Measurements from ENCODE around the gene PTPRM.

The PTPRM gene

GRCh38 chr18:7626922-7627440 lies 59.9 kb downstream of the PTPRM start:
- DNase-seq (ENCODE audit: low spot score) = no peak

- no peak for DNase-seq (ENCODE audit: low spot score)
Observed at GRCh38 chr18:7629416-7629815, 62.3 kb downstream of the PTPRM start.

DNA sequence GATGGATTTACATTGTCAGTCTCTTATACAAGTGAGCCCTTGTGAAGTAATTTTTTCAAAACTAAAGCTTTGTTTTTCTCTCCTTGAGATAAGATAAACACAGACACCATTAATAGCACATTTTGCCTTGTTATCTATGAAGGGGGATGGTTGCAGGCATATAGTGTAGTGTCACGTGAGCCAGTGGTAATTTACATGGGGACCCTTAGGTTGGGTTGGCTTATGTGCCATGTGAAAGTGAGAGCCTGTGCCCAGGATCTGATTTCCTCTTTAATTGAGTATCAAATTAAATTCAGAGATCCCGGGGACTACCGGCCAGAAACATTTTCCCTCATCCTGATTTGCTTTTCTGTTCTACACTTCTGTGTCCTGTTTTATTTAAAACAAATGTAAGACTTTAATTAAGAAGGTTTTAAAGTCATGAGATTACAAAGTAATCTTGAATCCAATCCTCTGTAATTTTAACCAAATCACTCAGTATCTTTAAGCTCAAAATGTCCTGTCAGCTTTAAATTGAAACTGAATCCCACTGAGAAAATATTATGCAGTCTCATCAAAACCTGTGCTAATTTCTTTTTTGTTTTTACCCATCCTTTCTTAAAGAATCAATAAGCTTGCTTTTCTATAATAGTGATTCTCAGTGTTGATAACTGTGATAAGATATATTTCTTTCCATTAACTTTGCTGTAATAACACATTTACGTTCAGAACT lies 63.8 kb downstream of the PTPRM start:
- no peak for DNase-seq (ENCODE audit: low spot score)

- DNase-seq (ENCODE audit: low spot score) = no peak
Observed at GRCh38 chr18:7632152-7633098, 65.3 kb downstream of the PTPRM start.

- DNase-seq (ENCODE audit: low spot score) = no peak
Observed at GRCh38 chr18:7633171-7633570, 66.1 kb downstream of the PTPRM start.

DNA sequence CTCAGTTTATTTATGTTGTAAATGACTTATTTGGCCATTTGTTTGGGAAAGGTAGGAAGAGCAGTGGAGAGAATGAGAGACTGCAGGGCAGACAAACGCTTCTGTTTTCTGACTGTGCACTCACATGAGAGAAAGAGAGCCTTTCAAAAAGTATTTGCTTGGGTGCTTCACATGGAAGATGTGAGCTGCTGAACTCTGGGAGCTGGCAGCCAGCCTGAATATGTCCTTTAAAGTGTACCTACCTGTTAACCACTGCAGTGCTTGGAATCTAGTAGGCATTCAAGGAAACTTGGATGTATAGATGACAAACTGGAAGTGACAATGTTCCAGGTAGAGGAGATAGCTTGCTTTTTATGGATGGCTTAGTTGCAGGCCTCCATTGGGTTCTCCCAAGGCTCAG lies 68.8 kb downstream of the PTPRM start:
- no peak for DNase-seq (ENCODE audit: low spot score)

DNA sequence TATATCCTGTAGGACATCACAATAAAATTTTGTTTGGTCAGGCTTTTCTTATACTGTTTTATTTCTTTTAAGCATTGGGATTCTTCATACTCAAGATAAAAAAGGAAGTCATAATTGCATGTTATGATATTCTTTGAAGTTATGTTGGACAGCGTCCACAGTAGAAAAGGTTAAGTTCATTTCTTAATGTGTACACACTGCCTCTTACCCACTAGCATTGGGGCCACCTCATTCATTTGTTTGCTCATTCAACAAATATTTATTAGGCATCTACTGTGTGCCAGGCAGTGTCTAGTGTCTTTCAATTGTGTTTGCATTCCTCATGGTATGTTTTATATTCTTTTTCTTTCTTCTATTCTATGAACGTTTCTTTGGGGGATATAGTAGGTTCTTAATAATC lies 70.2 kb downstream of the PTPRM start:
- no peak for DNase-seq (ENCODE audit: low spot score)

DNA sequence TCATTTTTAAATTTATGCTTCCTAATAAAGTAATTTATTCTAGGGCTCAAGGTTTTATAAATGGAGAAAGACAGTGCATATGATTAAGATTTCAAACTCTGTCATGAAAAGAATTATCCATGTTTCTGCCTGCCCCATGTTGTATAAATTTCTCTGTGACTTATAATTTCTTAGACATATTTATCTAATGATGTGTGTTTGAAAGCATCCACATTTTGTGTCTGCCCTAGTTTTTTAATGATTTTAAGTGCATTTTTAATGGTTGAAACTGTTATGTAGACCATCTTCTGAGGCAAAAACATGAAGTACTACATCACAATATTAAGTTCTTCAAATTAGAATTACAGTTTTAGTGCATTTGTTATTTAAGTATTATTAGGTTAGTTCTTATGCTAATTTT lies 71.2 kb downstream of the PTPRM start:
- no peak for DNase-seq (ENCODE audit: low spot score)

- DNase-seq (ENCODE audit: low spot score) = no peak
Observed at GRCh38 chr18:7641813-7642212, 74.7 kb downstream of the PTPRM start.

GRCh38 chr18:7642331-7642890 lies 75.3 kb downstream of the PTPRM start:
- DNase-seq (ENCODE audit: low spot score) = no peak

- no peak for DNase-seq (ENCODE audit: low spot score)
Observed at GRCh38 chr18:7645756-7646155, 78.6 kb downstream of the PTPRM start.

- DNase-seq (ENCODE audit: low spot score) = no peak
Observed at GRCh38 chr18:7646174-7646886, 79.2 kb downstream of the PTPRM start.

DNA sequence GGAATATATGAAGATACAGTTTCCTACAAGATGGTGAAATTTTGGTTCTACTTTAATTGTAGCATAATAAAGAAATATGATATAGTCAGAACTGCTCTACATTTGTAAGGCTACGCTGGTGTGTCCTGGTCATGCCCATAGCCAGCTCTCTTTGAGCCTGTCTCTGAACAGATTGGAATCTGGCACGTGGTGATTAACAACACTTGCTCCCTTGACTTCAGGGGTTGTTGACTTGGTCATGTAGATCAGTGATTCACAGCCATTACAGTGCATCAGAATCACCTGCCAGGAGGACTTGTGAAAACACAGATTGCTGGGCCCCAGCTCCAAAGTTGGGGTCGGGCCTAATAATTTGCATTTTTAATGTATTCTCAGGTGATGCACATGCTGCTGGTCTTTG lies 80.4 kb downstream of the PTPRM start:
- DNase-seq (ENCODE audit: low spot score) = no peak

- no peak for DNase-seq (ENCODE audit: low spot score)
Observed at GRCh38 chr18:7657050-7657449, 89.9 kb downstream of the PTPRM start.

DNA sequence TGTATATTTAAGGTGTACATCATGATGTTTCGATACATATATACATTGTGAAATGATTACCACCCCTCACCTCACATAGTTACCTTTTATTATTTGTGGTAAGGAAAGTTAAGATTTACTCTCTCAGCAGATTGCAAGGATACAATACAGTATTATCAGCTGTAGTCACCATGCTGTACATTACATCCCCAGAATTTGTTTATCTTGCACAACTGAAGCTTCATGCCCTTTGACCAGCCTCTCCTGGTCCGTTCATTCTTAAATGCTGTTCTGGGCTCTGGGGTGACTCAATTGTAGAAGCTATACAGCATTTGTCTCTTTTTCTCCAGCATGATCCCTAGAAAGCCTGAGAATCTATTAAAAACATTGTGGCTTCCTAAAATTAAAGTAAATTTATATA lies 90.8 kb downstream of the PTPRM start:
- DNase-seq (ENCODE audit: low spot score) = no peak

GRCh38 chr18:7658701-7659100 lies 91.6 kb downstream of the PTPRM start:
- DNase-seq (ENCODE audit: low spot score) = no peak

GRCh38 chr18:7661207-7661606 lies 94.1 kb downstream of the PTPRM start:
- no peak for DNase-seq (ENCODE audit: low spot score)

- no peak for DNase-seq (ENCODE audit: low spot score)
Observed at GRCh38 chr18:7662866-7663265, 95.8 kb downstream of the PTPRM start.

GRCh38 chr18:7663366-7664312 lies 96.5 kb downstream of the PTPRM start:
- no peak for DNase-seq (ENCODE audit: low spot score)

DNA sequence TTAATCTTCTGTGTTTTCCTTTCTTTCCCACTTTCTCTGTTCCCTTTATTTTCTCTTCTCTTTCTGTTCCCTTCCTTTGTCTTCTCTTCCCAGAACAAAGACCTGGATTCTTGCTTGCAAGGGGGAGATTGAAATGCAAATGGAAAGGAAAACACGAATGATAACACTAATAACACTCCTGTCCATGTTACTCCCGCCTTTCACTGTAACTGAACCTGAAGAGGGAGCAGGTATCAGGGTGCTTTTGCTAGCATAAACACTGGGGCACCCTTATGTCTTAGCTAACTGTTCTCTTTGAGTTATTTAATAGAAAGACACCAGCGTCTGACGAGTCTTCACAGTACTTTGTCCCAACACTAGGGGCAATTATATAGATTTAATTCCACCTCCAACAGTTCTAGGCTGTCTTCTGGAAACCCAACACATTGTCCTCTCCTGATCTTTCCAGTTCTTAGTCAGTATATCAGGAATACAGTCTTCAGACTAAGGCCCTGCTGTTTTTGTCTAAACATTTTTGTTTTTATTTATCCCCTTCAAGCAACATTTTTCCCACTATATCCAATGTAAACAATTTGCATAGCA lies 99.2 kb downstream of the PTPRM start:
- no peak for DNase-seq (ENCODE audit: low spot score)

DNA sequence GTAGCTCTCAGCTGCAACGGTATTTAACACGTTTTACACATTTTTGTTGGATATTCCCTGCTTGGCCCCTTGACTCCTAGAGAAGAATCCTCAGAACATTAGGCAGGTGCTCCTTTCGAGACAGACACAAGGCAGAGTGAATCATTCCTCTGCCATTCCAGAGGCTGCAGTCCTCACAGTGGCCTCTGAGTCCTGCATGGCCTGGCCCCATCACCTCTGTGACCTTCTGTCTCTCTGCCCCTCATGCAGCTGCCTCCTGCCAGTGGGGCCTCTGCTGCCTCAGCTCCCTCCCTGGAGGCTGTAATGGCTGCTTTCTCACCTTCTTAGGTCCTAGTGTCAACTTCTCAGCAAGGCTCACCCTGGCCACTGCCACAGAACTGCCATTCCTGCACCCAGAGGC lies 101.3 kb downstream of the PTPRM start:
- no peak for DNase-seq (ENCODE audit: low spot score)

Measured in HuH-7.5 (cell line).